ENCODE results near the gene CMKLR1.

The CMKLR1 gene

GRCh38 chr12:108295641-108296040 is 43.5 kb downstream of the CMKLR1 start:
- TF ChIP-seq EZH2phosphoT487 (IDR thresholded peaks at IDR 0.05; ENCODE audit: low read length), result no peak
- TF ChIP-seq EZH2 (optimal IDR thresholded peaks at IDR 0.05; ENCODE audit: low read depth, low read length), result no peak
- TF ChIP-seq CTCF (IDR thresholded peaks at IDR 0.05; ENCODE audit: low read length), result no peak
- DNase-seq, result no peak
- no peaks in the 10 kb centered on the region for H3K27me3 ChIP-seq (replicated peaks; ENCODE audit: insufficient read depth, low read length)
- H3K9me3 ChIP-seq (replicated peaks; ENCODE audit: insufficient read depth, low read length), result no peaks in the 10 kb centered on the region
- no peak overlapping the region for H3K4me3 ChIP-seq (ENCODE audit: low read length)
- no peaks in the 10 kb centered on the region for H3K9me2 ChIP-seq (replicated peaks; ENCODE audit: insufficient read depth, low read length)
- H3K9ac ChIP-seq (ENCODE audit: low read length), result no peak overlapping the region
- no peak overlapping the region for H2AFZ ChIP-seq (ENCODE audit: low read length)
- H3F3A ChIP-seq (ENCODE audit: insufficient read depth, low read length), result no peaks in the 10 kb centered on the region
- H3K4me1 ChIP-seq (ENCODE audit: low read length), result no peaks in the 10 kb centered on the region
- H4K20me1 ChIP-seq (ENCODE audit: insufficient read depth, low read length), result no peaks in the 10 kb centered on the region
- H3K27ac ChIP-seq (ENCODE audit: low read length), result no peak overlapping the region
- H3K79me2 ChIP-seq (ENCODE audit: low read length), result no peaks in the 10 kb centered on the region
- H3K4me2 ChIP-seq (ENCODE audit: low read depth, low read length), result no peak overlapping the region
- no peaks in the 10 kb centered on the region for H3K36me3 ChIP-seq (replicated peaks; ENCODE audit: insufficient read depth, low read length)

- no peak overlapping the region for H3K4me3 ChIP-seq (ENCODE audit: low read length)
- H3K9me2 ChIP-seq (replicated peaks; ENCODE audit: insufficient read depth, low read length), result no peaks in the 10 kb centered on the region
- H3K27me3 ChIP-seq (replicated peaks; ENCODE audit: insufficient read depth, low read length), result no peaks in the 10 kb centered on the region
- H3K36me3 ChIP-seq (replicated peaks; ENCODE audit: insufficient read depth, low read length), result no peaks in the 10 kb centered on the region
- no peaks in the 10 kb centered on the region for H4K20me1 ChIP-seq (ENCODE audit: insufficient read depth, low read length)
- no peak for DNase-seq
- H3F3A ChIP-seq (ENCODE audit: insufficient read depth, low read length), result no peaks in the 10 kb centered on the region
- no peaks in the 10 kb centered on the region for H3K9me3 ChIP-seq (replicated peaks; ENCODE audit: insufficient read depth, low read length)
- H2AFZ ChIP-seq (ENCODE audit: low read length), result no peak overlapping the region
- no peaks in the 10 kb centered on the region for H3K4me1 ChIP-seq (ENCODE audit: low read length)
- H3K27ac ChIP-seq (ENCODE audit: low read length), result no peak overlapping the region
- no peak overlapping the region for H3K9ac ChIP-seq (ENCODE audit: low read length)
- no peaks in the 10 kb centered on the region for H3K79me2 ChIP-seq (ENCODE audit: low read length)
- H3K4me2 ChIP-seq (ENCODE audit: low read depth, low read length), result no peak overlapping the region
- TF ChIP-seq CTCF (IDR thresholded peaks at IDR 0.05; ENCODE audit: low read length) (no peak), EZH2 (optimal IDR thresholded peaks at IDR 0.05; ENCODE audit: low read depth, low read length) (no peak)
Measured at GRCh38 chr12:108289350-108290161, 49.6 kb downstream of the CMKLR1 start.

GRCh38 chr12:108287227-108287626 is 51.9 kb downstream of the CMKLR1 start:
- H4K20me1 ChIP-seq (ENCODE audit: insufficient read depth, low read length), result no peaks in the 10 kb centered on the region
- H3K4me2 ChIP-seq (ENCODE audit: low read depth, low read length), result no peak overlapping the region

More at GRCh38 chr12:108287227-108287626, 51.9 kb downstream of the CMKLR1 start:
- Histone ChIP-seq H3K4me1 (ENCODE audit: low read length) (peaks cover 5% of the 10 kb centered on the region), H3K79me2 (ENCODE audit: low read length) (no peaks in the 10 kb centered on the region), H2AFZ (ENCODE audit: low read length) (no peak overlapping the region), H3K27me3 (replicated peaks; ENCODE audit: insufficient read depth, low read length) (no peaks in the 10 kb centered on the region), H3K4me3 (ENCODE audit: low read length) (no peak overlapping the region), H3F3A (ENCODE audit: insufficient read depth, low read length) (no peaks in the 10 kb centered on the region), H3K27ac (ENCODE audit: low read length) (no peak overlapping the region), H3K36me3 (replicated peaks; ENCODE audit: insufficient read depth, low read length) (no peaks in the 10 kb centered on the region), H3K9me3 (replicated peaks; ENCODE audit: insufficient read depth, low read length) (no peaks in the 10 kb centered on the region), H3K9ac (ENCODE audit: low read length) (no peak overlapping the region), H3K9me2 (replicated peaks; ENCODE audit: insufficient read depth, low read length) (no peaks in the 10 kb centered on the region)
- DNase-seq, result no peak
- no peak for TF ChIP-seq EZH2phosphoT487 (IDR thresholded peaks at IDR 0.05; ENCODE audit: low read length)
- TF ChIP-seq CTCF (IDR thresholded peaks at IDR 0.05; ENCODE audit: low read length), result no peak
- TF ChIP-seq EZH2 (optimal IDR thresholded peaks at IDR 0.05; ENCODE audit: low read depth, low read length), result no peak

Measured in MM.1S (cell line).